IMR-90 (cell line): Measurements from ENCODE around the gene BEST1. TPM values are rescaled to one million over a fixed set of nuclear protein-coding genes. Genes with fewer than 3 reads are reported as not detected.

Experiments used
- ATAC-seq: fragments of 200-7000 bp; cut with Tn5 transposase; 2 replicates; pipeline ENCODE4 v1.9.1; 2020; ENCODE audit warnings: low read depth, mild to moderate bottlenecking, moderate library complexity
- BruUV-seq: library from RNA; stranded (reverse); fragments of 400-500 nt; replicated peaks from 2 replicates; lab custom pipeline; 2021; lab: Mats Ljungman, UMichigan
- CTCF ChIA-PET: fragments of 300-600 bp; formaldehyde crosslinking; extraction: SDS; loops from one replicate; lab custom pipeline; 2021; ENCODE audit warnings: antibody characterized with exemption; lab: Yijun Ruan, JAX
- POLR2A ChIA-PET: fragments of 300-600 bp; sonication (Branson Sonifier 250); formaldehyde crosslinking; loops from one replicate; lab custom pipeline; 2022; ENCODE audit warnings: antibody characterized with exemption; ENCODE audit not compliant: unreplicated experiment; lab: Charles Lee
- DNase-seq: peaks from one replicate; pipeline ENCODE4 v3.0.0; 2013
- H2AFZ ChIP-seq: replicated peaks from 2 replicates; pipeline ENCODE3; 2013; ENCODE audit warnings: low read length, mild to moderate bottlenecking; ENCODE audit not compliant: poor library complexity
- H2AK5ac ChIP-seq: 2 replicates; pipeline ENCODE4 v1.6.1; 2013; ENCODE audit warnings: low read depth, low read length, inconsistent platforms
- H2AK9ac ChIP-seq: replicated peaks from 2 replicates; pipeline ENCODE3; 2013; ENCODE audit warnings: mild to moderate bottlenecking, low read depth, low read length, moderate library complexity; ENCODE audit not compliant: poor library complexity
- H2BK120ac ChIP-seq: 2 replicates; pipeline ENCODE4 v1.6.1; 2013; ENCODE audit warnings: low read depth, low read length, inconsistent platforms
- H2BK15ac ChIP-seq: 3 replicates; pipeline ENCODE4 v1.6.1; 2013; ENCODE audit warnings: low read depth, low read length, inconsistent platforms
- H2BK20ac ChIP-seq: 2 replicates; pipeline ENCODE4 v1.6.1; 2013; ENCODE audit warnings: low read depth, mild to moderate bottlenecking, inconsistent platforms, low read length, moderate library complexity
- H2BK5ac ChIP-seq: 2 replicates; pipeline ENCODE4 v1.6.1; 2013; ENCODE audit warnings: mild to moderate bottlenecking, low read depth, low read length, inconsistent platforms; ENCODE audit not compliant: poor library complexity, severe bottlenecking
- H3K14ac ChIP-seq: replicated peaks from 2 replicates; pipeline ENCODE4 v1.6.1; 2013; ENCODE audit warnings: low read depth, low read length, inconsistent platforms
- H3K18ac ChIP-seq: 2 replicates; pipeline ENCODE4 v1.6.1; 2013; ENCODE audit warnings: low read depth, low read length, control low read depth
- H3K23ac ChIP-seq: 2 replicates; pipeline ENCODE4 v1.6.1; 2013; ENCODE audit warnings: low read depth, low read length, inconsistent platforms
- H3K27ac ChIP-seq: 2 replicates; pipeline ENCODE4 v1.5.1; 2013; ENCODE audit warnings: mild to moderate bottlenecking, control low read depth, low read length; ENCODE audit not compliant: insufficient read depth
- H3K27me3 ChIP-seq: 2 replicates; pipeline ENCODE4 v1.6.1; 2013; ENCODE audit warnings: low read length; ENCODE audit not compliant: control insufficient read depth, insufficient read depth
- H3K36me3 ChIP-seq: 2 replicates; pipeline ENCODE4 v1.6.1; 2013; ENCODE audit warnings: low read length, mixed read lengths; ENCODE audit not compliant: control insufficient read depth, insufficient read depth
- H3K4ac ChIP-seq: 2 replicates; pipeline ENCODE4 v1.6.1; 2013; ENCODE audit warnings: low read depth, low read length, inconsistent platforms
- H3K4me1 ChIP-seq: 2 replicates; pipeline ENCODE4 v1.6.1; 2013; ENCODE audit warnings: low read length, mixed read lengths; ENCODE audit not compliant: control insufficient read depth, insufficient read depth
- H3K4me2 ChIP-seq: 2 replicates; pipeline ENCODE4 v1.6.1; 2013; ENCODE audit warnings: low read depth, mild to moderate bottlenecking, control low read depth, low read length, moderate library complexity
- H3K4me3 ChIP-seq: 2 replicates; pipeline ENCODE4 v1.5.1; 2013; ENCODE audit warnings: low read depth, mild to moderate bottlenecking, control low read depth, low read length, moderate library complexity; ENCODE audit not compliant: insufficient read depth
- H3K56ac ChIP-seq: 2 replicates; pipeline ENCODE4 v1.6.1; 2013; ENCODE audit warnings: low read length, inconsistent platforms; ENCODE audit not compliant: insufficient read depth; ENCODE audit errors: extremely low read depth
- H3K79me1 ChIP-seq, 2 experiments: 2 replicates each; pipeline ENCODE4 v1.6.1; 2013; ENCODE audit warnings: low read length in 2 of 2, inconsistent platforms in 1 of 2, low read depth in 1 of 2
- H3K9ac ChIP-seq: 2 replicates; pipeline ENCODE4 v1.6.1; 2013; ENCODE audit warnings: low read depth, low read length, control low read depth
- H3K9me1 ChIP-seq: 2 replicates; pipeline ENCODE4 v1.6.1; 2013; ENCODE audit warnings: low read length, inconsistent platforms; ENCODE audit not compliant: insufficient read depth
- H3K9me3 ChIP-seq: 2 replicates; pipeline ENCODE4 v1.6.1; 2013; ENCODE audit warnings: low read length; ENCODE audit not compliant: control insufficient read depth, insufficient read depth
- H4K20me1 ChIP-seq: 2 replicates; pipeline ENCODE4 v1.6.1; 2013; ENCODE audit warnings: low read length, inconsistent platforms; ENCODE audit not compliant: insufficient read depth
- H4K5ac ChIP-seq: 2 replicates; pipeline ENCODE4 v1.6.1; 2013; ENCODE audit warnings: mild to moderate bottlenecking, low read depth, low read length, control low read depth
- H4K8ac ChIP-seq, 2 experiments: 2 replicates each; pipeline ENCODE4 v1.6.1; 2013; ENCODE audit warnings: low read depth in 2 of 2, low read length in 2 of 2, control low read depth in 1 of 2, inconsistent platforms in 1 of 2
- H4K91ac ChIP-seq: 2 replicates; pipeline ENCODE4 v1.6.1; 2013; ENCODE audit warnings: low read depth, low read length, inconsistent platforms; ENCODE audit not compliant: insufficient read depth
- MAFK ChIP-seq: IDR thresholded peaks from 2 replicates; pipeline ENCODE4 v1.6.1; 2012; ENCODE audit warnings: low read depth, low read length, improper control_type of control experiment
- MAZ ChIP-seq: IDR thresholded peaks from 2 replicates; pipeline ENCODE4 v1.6.1; 2012; ENCODE audit warnings: low read depth, mild to moderate bottlenecking, low read length, improper control_type of control experiment, moderate library complexity, borderline replicate concordance
- WGBS, 2 experiments: methylation state at CpG; one replicate each; pipeline versions ENCODE4 v1.1.5 to v1.1.7; 2013; ENCODE audit warnings: missing lambda C conversion rate in 2 of 2; ENCODE audit not compliant: insufficient read length in 1 of 2; ENCODE audit errors: extremely low coverage in 2 of 2; 5-methylcytosine and 5-hydroxymethylcytosine counted together
- dilution Hi-C: fragments of 300-500 bp; cut with HindIII; formaldehyde crosslinking; loops from one replicate; pipeline ENCODE4 v1.14.3; 2018; ENCODE audit warnings: low sequenced_read_pairs; ENCODE audit not compliant: unreplicated experiment
- in situ Hi-C: fragments of 300-500 bp; cut with MboI; formaldehyde crosslinking; loops from 3 replicates; pipeline ENCODE4 v1.14.3; 2019; ENCODE audit warnings: low sequenced_read_pairs, inconsistent platforms, mixed read lengths
- intact Hi-C: fragments of 100-400 bp; cut with micrococcal nuclease; formaldehyde crosslinking; loops from 2 replicates; pipeline ENCODE4 v1.10.0; 2022
- polyA plus RNA-seq, 3 experiments: library from polyadenylated mRNA; depleted of rRNA; stranded (reverse); fragments of >200 nt; gene quantifications; 2 replicates each; pipeline ENCODE4 v1.2.3, GENCODE V29; 2012; ENCODE audit warnings: low replicate concordance in 1 of 3
- total RNA-seq: library from RNA; depleted of rRNA; stranded (reverse); fragments of >200 nt; gene quantifications from 2 replicates; pipeline ENCODE4 v1.2.3, GENCODE V29; 2012

BEST1 gene
- total and polyA plus RNA-seq, 2 of the 4 experiments (the other 2 are of a cell fraction) = 0.90 to 1.4 TPM

- Histone ChIP-seq H2BK120ac (peak overlapping the region; percentile 61; the same call in 1 of the 2 replicates), H3K9me1 (no peaks in the 10 kb centered on the region), H2AFZ (peak overlapping the region; percentile 79), H2BK5ac (no peak overlapping the region), H3K4me3 (no peak overlapping the region), H3K4ac (peak overlapping the region; percentile 43), H4K20me1 (no peaks in the 10 kb centered on the region), H3K18ac (peak overlapping the region; percentile 20; the same call in 1 of the 2 replicates), H3K27me3 (peaks cover 19% of the 10 kb centered on the region), H2BK15ac (peak overlapping the region; percentile 23; the same call in 1 of the 3 replicates), H4K5ac (peak overlapping the region; percentile 50; the same call in 1 of the 2 replicates), H2AK5ac (peak overlapping the region; percentile 55; the same call in 1 of the 2 replicates), H3K79me1 (no peaks in the 10 kb centered on the region), H3K27ac (peak overlapping the region; percentile 80; the same call in 1 of the 2 replicates), H3K9me3 (no peaks in the 10 kb centered on the region), H3K14ac (0 out of 2 replicates have a peak overlapping the region, but pooled peaks have one; percentile 60), H4K91ac (no peak overlapping the region), H3K23ac (no peak overlapping the region), H2AK9ac (peak overlapping the region; percentile 44), H3K9ac (peak overlapping the region; percentile 40; the same call in 1 of the 2 replicates), H3K56ac (no peak overlapping the region), H4K8ac (peak overlapping the region in 1 of 2 experiments; percentile 37; a peak in 1 of 4 replicates), H3K4me1 (peaks cover 14% of the 10 kb centered on the region; the same call in 1 of the 2 replicates), H3K4me2 (peak overlapping the region; percentile 15; the same call in 1 of the 2 replicates), H3K36me3 (no peaks in the 10 kb centered on the region), H2BK20ac (peak overlapping the region; percentile 60; the same call in 1 of the 2 replicates)
- ATAC-seq (peak; percentile 90), DNase-seq (peak; percentile 63)
- in situ Hi-C loops = no loop called here
- intact Hi-C loops = no loop called here
- dilution Hi-C loops = no loop called here
- ChIA-PET CTCF (interaction anchor here (0.6 to 2.1 kb wide), 4 partner anchors 23 to 514 kb away, joined by 3 to 8 read pairs (median 6); no protein-coding TSS in a partner anchor), POLR2A (interaction anchor here (0.6 to 0.9 kb wide), 3 partner anchors 22 to 32 kb away, joined by 5 to 9 read pairs (median 6); partner anchors contain the start of gene BEST1)
- 90% methylated on average over 2 of the region's 18 CpGs; no CpG with 5 or more reads in 1 of the 2 experiments for WGBS, 2 experiments
- TF ChIP-seq MAFK (no peak), MAZ (peak; percentile 29; the same call in 1 of the 2 replicates)
- BruUV-seq = no TSS peak
These were observed 26.7 kb upstream of the BEST1 start for GRCh38 chr11:61923166-61924063.
